ENCODE data around the gene SRCAP. TPM values are rescaled to one million over a fixed set of nuclear protein-coding genes. Genes with fewer than 3 reads are reported as not detected.

Gene SRCAP
- total RNA-seq, 2 experiments from 2014 or later = 59.5 to 60.1 TPM

DNA sequence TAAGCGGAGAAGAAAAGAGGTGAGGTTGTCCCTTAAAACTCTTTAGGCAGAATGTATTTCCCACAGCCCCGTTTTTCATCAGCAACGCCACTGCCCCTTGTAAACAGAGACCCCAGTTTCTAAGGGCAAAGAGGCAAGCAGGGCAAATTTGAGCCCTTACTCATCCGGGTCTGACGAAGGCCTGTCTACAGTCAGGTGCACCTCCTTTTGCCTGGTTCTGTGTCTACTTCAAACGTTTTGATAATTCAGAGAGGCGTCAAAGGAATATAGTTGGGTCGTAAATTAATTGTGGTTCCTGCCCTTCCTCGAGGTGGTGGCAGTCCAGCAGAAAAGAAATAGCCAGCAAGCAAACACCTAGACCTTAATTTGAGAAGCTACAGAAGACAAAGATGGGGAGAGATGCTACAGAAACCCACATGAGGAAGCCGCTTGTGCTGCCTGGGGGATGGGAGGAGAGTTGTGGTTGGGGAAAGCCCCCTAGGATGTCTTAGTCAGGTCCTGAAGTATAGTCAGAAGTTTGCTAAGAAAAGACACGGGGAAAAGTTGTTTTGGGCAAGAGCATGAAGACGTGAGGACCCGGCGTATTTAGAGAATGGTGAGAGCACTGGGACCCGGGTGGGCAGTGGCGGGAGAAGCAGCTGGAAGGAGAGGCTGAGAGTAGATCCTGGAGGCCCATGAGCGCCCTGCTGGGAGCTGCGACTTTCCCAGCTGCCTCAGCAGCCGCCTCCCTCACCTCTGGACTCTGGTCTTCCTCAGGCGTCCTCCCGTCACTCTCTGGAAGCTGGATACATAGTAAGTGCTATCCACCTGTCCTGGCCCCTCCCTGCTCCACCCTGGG, 38.3 kb upstream of the SRCAP start:
- ATAC-seq (ENCODE audit: poor library complexity) (no peak), DNase-seq (peak; percentile 50 to 93 (median 72))
- Mint-ChIP-seq H3K4me3 (peak overlapping the region; percentile 84), H3K4me1 (ENCODE audit: low read depth) (peaks cover 53% of the 10 kb centered on the region), H3K36me3 (ENCODE audit: low read depth) (peaks cover 73% of the 10 kb centered on the region), H3K27me3 (no peaks in the 10 kb centered on the region), H3K27ac (peak overlapping the region; percentile 93), H3K9me3 (no peaks in the 10 kb centered on the region)
- Histone ChIP-seq H3K9me3 (ENCODE audit: control insufficient read depth in 1 of 2, insufficient read depth in 1 of 2, low read length in 2 of 2) (no peaks in the 10 kb centered on the region), H3K4me3 (ENCODE audit: low read length) (peak overlapping the region; percentile 93), H3K36me3 (ENCODE audit: insufficient read depth, low read length) (peaks cover 60% of the 10 kb centered on the region), H3K27ac (ENCODE audit: low read depth in 1 of 2, low read length in 2 of 2) (peak overlapping the region; percentile 92 to 99), H3K4me1 (ENCODE audit: insufficient read depth, low read length) (peaks cover 70% of the 10 kb centered on the region), H3K27me3 (ENCODE audit: control insufficient read depth in 1 of 2, insufficient read depth in 2 of 2, low read length in 2 of 2) (no peaks in the 10 kb centered on the region)
- ChIA-PET POLR2A (interaction anchor here (0.6 to 4.6 kb wide), 12 partner anchors 10 to 595 kb away, joined by 3 to 88 read pairs (median 10); partner anchors contain the start of genes ALDOA, DCTPP1, PHKG2 and PRR14), CTCF (interaction anchor here (0.9 to 4.7 kb wide), 4 partner anchors 9 to 33 kb away, joined by 3 to 53 read pairs (median 4); partner anchors contain the start of gene PRR14)
- intact Hi-C loops (cut with DNase I, micrococcal nuclease) = loop anchor here in 1 of 2 experiments (1.0 kb wide), 1 partner anchor 34 kb away; no protein-coding TSS in a partner anchor
- no peak for TF ChIP-seq CTCF (IDR thresholded peaks at IDR 0.05)

DNA sequence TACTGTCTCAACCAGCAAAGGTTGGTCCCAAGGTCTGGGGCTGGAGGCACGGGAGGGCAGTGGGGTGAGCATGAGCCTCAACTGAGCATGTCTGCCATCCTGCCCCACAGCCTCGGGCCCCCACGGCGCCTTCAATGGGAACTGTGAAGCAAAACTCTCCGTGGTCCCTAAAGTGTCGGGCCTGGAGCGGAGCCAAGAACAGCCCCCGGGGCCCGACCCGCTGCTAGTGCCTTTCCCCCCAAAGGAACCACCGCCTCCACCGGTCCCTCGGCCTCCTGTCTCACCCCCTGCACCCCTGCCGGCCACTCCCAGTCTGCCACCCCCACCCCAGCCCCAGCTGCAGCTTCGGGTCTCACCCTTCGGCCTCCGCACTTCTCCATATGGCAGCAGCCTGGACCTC, 36.5 kb upstream of the SRCAP start:
- Histone ChIP-seq H3K27me3 (ENCODE audit: control insufficient read depth in 1 of 2, insufficient read depth in 2 of 2, low read length in 2 of 2) (no peaks in the 10 kb centered on the region), H3K9me3 (ENCODE audit: control insufficient read depth in 1 of 2, insufficient read depth in 1 of 2, low read length in 2 of 2) (no peaks in the 10 kb centered on the region), H3K36me3 (ENCODE audit: insufficient read depth, low read length) (peaks cover 66% of the 10 kb centered on the region), H3K27ac (ENCODE audit: low read depth in 1 of 2, low read length in 2 of 2) (peak overlapping the region in 1 of 2 donors; percentile 47), H3K4me1 (ENCODE audit: insufficient read depth, low read length) (peaks cover 61% of the 10 kb centered on the region), H3K4me3 (ENCODE audit: low read length) (no peak overlapping the region)
- peaks cover 39% of the 10 kb centered on the region for H3K4me1 Mint-ChIP-seq (ENCODE audit: low read depth)
- peak overlapping the region; percentile 84 for H3K4me3 Mint-ChIP-seq
- ATAC-seq (ENCODE audit: poor library complexity) (no peak), DNase-seq (peak in 2 of 14 experiments; percentile 8 to 29)
- no peaks in the 10 kb centered on the region for H3K9me3 Mint-ChIP-seq
- TF ChIP-seq CTCF (IDR thresholded peaks at IDR 0.05) = no peak
- intact Hi-C loops (cut with DNase I, micrococcal nuclease) = no loop called here
- H3K36me3 Mint-ChIP-seq (ENCODE audit: low read depth) = peaks cover 77% of the 10 kb centered on the region
- H3K27me3 Mint-ChIP-seq = no peaks in the 10 kb centered on the region
- CTCF ChIA-PET = interaction anchor here (4.7 kb wide), 1 partner anchor 32 kb away, joined by 53 read pairs; no protein-coding TSS in a partner anchor
- peak overlapping the region; percentile 93 for H3K27ac Mint-ChIP-seq
- POLR2A ChIA-PET = interaction anchor here (4.6 kb wide), 1 partner anchor 12 kb away, joined by 88 read pairs; the partner anchor contains the start of gene PRR14

DNA sequence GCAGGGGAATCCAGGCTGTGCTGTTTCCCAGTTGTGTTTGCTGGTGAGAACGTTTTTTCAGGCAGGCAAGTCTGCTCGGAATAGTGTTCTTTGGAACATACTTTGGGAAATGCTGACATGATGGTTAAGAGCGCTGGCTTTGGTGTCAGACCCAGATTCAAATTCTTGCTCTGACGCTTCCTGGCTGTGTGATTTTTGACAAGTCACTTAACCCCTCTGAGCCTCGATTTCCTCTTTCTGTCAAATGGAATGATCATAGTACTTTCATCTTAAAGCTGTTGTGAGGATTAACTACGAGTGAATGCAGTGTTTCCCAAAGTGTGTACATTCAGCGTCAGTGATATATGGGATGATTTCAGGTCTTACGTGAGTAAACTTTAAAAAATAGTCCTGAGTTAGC, 35.9 kb upstream of the SRCAP start:
- Mint-ChIP-seq H3K27ac (peak overlapping the region; percentile 76), H3K4me3 (no peak overlapping the region), H3K27me3 (no peaks in the 10 kb centered on the region), H3K9me3 (no peaks in the 10 kb centered on the region), H3K4me1 (ENCODE audit: low read depth) (peaks cover 36% of the 10 kb centered on the region), H3K36me3 (ENCODE audit: low read depth) (peaks cover 78% of the 10 kb centered on the region)
- ChIA-PET POLR2A (no interaction called here), CTCF (interaction anchor here (1.3 kb wide), 1 partner anchor 31 kb away, joined by 4 read pairs; no protein-coding TSS in a partner anchor)
- intact Hi-C loops (cut with DNase I, micrococcal nuclease) = no loop called here
- no peak for TF ChIP-seq CTCF (IDR thresholded peaks at IDR 0.05)
- Histone ChIP-seq H3K27ac (ENCODE audit: low read depth in 1 of 2, low read length in 2 of 2) (no peak overlapping the region), H3K9me3 (ENCODE audit: control insufficient read depth in 1 of 2, insufficient read depth in 1 of 2, low read length in 2 of 2) (no peaks in the 10 kb centered on the region), H3K4me3 (ENCODE audit: low read length) (no peak overlapping the region), H3K36me3 (ENCODE audit: insufficient read depth, low read length) (peaks cover 72% of the 10 kb centered on the region), H3K4me1 (ENCODE audit: insufficient read depth, low read length) (peaks cover 59% of the 10 kb centered on the region), H3K27me3 (ENCODE audit: control insufficient read depth in 1 of 2, insufficient read depth in 2 of 2, low read length in 2 of 2) (no peaks in the 10 kb centered on the region)
- ATAC-seq (ENCODE audit: poor library complexity) (no peak), DNase-seq (no peak)

Data from CD4-positive, alpha-beta T cell (primary cell).